PC-9 (cell line): ENCODE measurements around the gene MAP3K13. TPM values are rescaled to one million over a fixed set of nuclear protein-coding genes. Genes with fewer than 3 reads are reported as not detected.

Experiments used
- BruUV-seq: library from RNA; stranded (reverse); fragments of 400-500 nt; replicated peaks from 2 replicates; lab custom pipeline; 2021; lab: Mats Ljungman, UMichigan
- CTCF ChIA-PET: fragments of 300-600 bp; sonication (Branson Sonifier 250); formaldehyde crosslinking; loops from one replicate; lab custom pipeline; 2022; ENCODE audit warnings: antibody characterized with exemption; lab: Charles Lee
- POLR2A ChIA-PET: fragments of 300-600 bp; sonication (Branson Sonifier 250); formaldehyde crosslinking; loops from one replicate; lab custom pipeline; 2022; ENCODE audit warnings: antibody characterized with exemption; ENCODE audit not compliant: unreplicated experiment; lab: Charles Lee
- DNase-seq, 2 experiments: peaks; one replicate each; pipeline versions ENCODE4 v3.0.0 to v3.0.0-alpha.2; 2015 to 2022; ENCODE audit warnings: mixed read lengths in 1 of 2
- H2AFZ ChIP-seq: fragments of 200-600 bp; sonication (generic); 2 replicates; pipeline ENCODE4 v1.8.1; 2017; ENCODE audit warnings: antibody characterized with exemption
- H3F3A ChIP-seq: fragments of 200-600 bp; sonication (generic); 2 replicates; pipeline ENCODE4 v1.8.1; 2017; ENCODE audit warnings: antibody characterized with exemption, mild to moderate bottlenecking, low read depth; ENCODE audit not compliant: insufficient read depth
- H3K27ac ChIP-seq: fragments of 200-600 bp; sonication (generic); 2 replicates; pipeline ENCODE4 v1.6.1; 2016; ENCODE audit warnings: mixed run types
- H3K27me3 ChIP-seq: fragments of 200-600 bp; sonication (generic); 2 replicates; pipeline ENCODE4 v1.6.1; 2016; ENCODE audit warnings: low read depth, mixed run types; ENCODE audit not compliant: insufficient read depth
- H3K36me3 ChIP-seq: fragments of 200-600 bp; sonication (generic); 2 replicates; pipeline ENCODE4 v1.6.1; 2016; ENCODE audit warnings: low read depth, mixed run types
- H3K4me1 ChIP-seq: fragments of 200-600 bp; sonication (generic); replicated peaks from 2 replicates; pipeline ENCODE4 v1.6.1; 2016; ENCODE audit warnings: mixed run types; ENCODE audit not compliant: insufficient read depth
- H3K4me2 ChIP-seq: fragments of 200-600 bp; sonication (generic); 2 replicates; pipeline ENCODE4 v1.6.1; 2017; ENCODE audit warnings: mixed run types
- H3K4me3 ChIP-seq: fragments of 200-600 bp; sonication (generic); 2 replicates; pipeline ENCODE4 v1.6.1; 2016; ENCODE audit warnings: mixed run types
- H3K79me2 ChIP-seq: fragments of 200-600 bp; sonication (generic); 2 replicates; pipeline ENCODE4 v1.6.1; 2017; ENCODE audit warnings: low read depth, mixed run types
- H3K9me2 ChIP-seq: fragments of 200-600 bp; sonication (generic); 2 replicates; pipeline ENCODE4 v1.8.1; 2017; ENCODE audit warnings: mild to moderate bottlenecking; ENCODE audit not compliant: insufficient read depth
- H3K9me3 ChIP-seq: fragments of 200-600 bp; sonication (generic); 2 replicates; pipeline ENCODE4 v1.8.1; 2016; ENCODE audit warnings: low read depth; ENCODE audit not compliant: insufficient read depth
- H4K20me1 ChIP-seq: fragments of 200-600 bp; sonication (generic); 2 replicates; pipeline ENCODE4 v1.8.1; 2017; ENCODE audit not compliant: insufficient read depth
- CTCF ChIP-seq: fragments of 200-600 bp; sonication (generic); conservative IDR thresholded peaks from 2 replicates; pipeline ENCODE4 v1.6.1; 2017; ENCODE audit warnings: mixed run types, antibody characterized with exemption, mild to moderate bottlenecking, moderate library complexity
- EZH2 ChIP-seq: fragments of 200-600 bp; sonication (generic); IDR thresholded peaks from 2 replicates; pipeline ENCODE4 v1.8.0; 2017; ENCODE audit warnings: antibody characterized with exemption, low read depth
- intact Hi-C: fragments of 100-400 bp; cut with micrococcal nuclease; formaldehyde crosslinking; loops from one replicate; pipeline ENCODE4 v1.10.0; 2022; ENCODE audit not compliant: unreplicated experiment
- total RNA-seq: library from RNA; stranded (reverse); gene quantifications from 2 replicates; pipeline ENCODE4 v1.2.3, GENCODE V29; 2021

Gene MAP3K13
- total RNA-seq, 1 experiment from 2014 or later, result 65.5 TPM

DNA sequence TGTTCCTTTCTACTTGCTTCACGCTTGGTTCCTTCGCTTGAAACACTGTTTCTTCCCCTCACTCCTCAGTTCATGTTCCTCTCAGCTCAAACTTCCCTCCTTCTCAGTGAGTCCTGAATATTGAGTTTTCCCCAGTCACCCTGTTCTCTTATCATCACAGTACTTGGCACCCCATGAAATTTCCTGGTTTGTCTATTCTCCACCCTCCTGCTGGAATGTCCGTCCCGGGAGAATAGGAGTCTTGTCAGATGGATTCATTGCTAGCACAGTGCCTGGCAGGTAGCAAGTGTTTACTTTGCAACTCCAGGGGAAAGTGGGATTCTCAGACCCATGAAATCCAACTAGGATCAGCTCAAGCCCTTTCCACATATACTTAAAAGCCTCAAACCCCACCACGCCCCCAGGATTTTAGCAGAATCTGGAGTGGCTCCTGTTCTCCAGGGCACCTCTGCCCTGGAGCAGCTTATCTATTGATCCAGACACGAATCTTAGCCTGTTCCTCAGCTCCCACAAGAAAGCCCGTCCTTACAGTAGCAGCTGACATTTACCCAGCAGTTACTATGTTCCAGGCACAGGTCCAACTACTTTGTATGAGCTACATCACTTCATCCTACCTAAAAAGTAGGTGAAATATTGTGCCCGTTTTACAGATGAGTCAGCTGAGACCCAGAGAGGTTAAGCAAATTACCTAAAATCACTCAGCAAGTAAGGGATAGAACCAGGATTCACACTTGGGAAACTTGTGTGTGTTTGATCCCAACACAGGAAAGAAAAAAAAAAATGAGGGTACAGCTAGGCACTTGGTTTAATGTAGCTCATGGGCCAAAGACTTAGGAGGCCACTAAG lies 36.8 kb upstream of the MAP3K13 start:
- no peak for DNase-seq
- H2AFZ ChIP-seq, result no peak overlapping the region
- 0 out of 2 replicates have a peak, but pooled peaks cover 4% of the 10 kb centered on the region for H3K4me1 ChIP-seq
- H4K20me1 ChIP-seq, result no peaks in the 10 kb centered on the region
- no peak overlapping the region for H3K4me2 ChIP-seq
- TF ChIP-seq CTCF (no peak), EZH2 (no peak)
- no peak overlapping the region for H3K4me3 ChIP-seq
- ChIA-PET CTCF (no interaction called here), POLR2A (no interaction called here)
- H3K9me3 ChIP-seq, result no peaks in the 10 kb centered on the region
- no peaks in the 10 kb centered on the region; the same call in 1 of the 2 replicates for H3F3A ChIP-seq
- no peak overlapping the region for H3K27ac ChIP-seq
- H3K36me3 ChIP-seq, result no peaks in the 10 kb centered on the region
- intact Hi-C loops, result no loop called here
- H3K9me2 ChIP-seq, result no peaks in the 10 kb centered on the region
- H3K27me3 ChIP-seq, result no peaks in the 10 kb centered on the region
- no TSS peak for BruUV-seq
- no peaks in the 10 kb centered on the region for H3K79me2 ChIP-seq

GRCh38 chr3:185327062-185327461 lies 35.9 kb upstream of the MAP3K13 start:
- CTCF ChIA-PET, result no interaction called here
- H2AFZ ChIP-seq, result no peak overlapping the region
- peaks cover 12% of the 10 kb centered on the region for H3K4me1 ChIP-seq

More at GRCh38 chr3:185327062-185327461, 35.9 kb upstream of the MAP3K13 start:
- peaks cover 7% of the 10 kb centered on the region for H3F3A ChIP-seq
- DNase-seq, result no peak
- no peak for TF ChIP-seq CTCF
- TF ChIP-seq EZH2, result no peak
- no peaks in the 10 kb centered on the region for H3K9me2 ChIP-seq
- H4K20me1 ChIP-seq, result no peaks in the 10 kb centered on the region
- BruUV-seq, result no TSS peak
- H3K4me2 ChIP-seq, result no peak overlapping the region
- H3K27ac ChIP-seq, result no peak overlapping the region
- H3K79me2 ChIP-seq, result no peaks in the 10 kb centered on the region
- H3K27me3 ChIP-seq, result no peaks in the 10 kb centered on the region
- no peaks in the 10 kb centered on the region for H3K9me3 ChIP-seq
- H3K36me3 ChIP-seq, result no peaks in the 10 kb centered on the region
- POLR2A ChIA-PET, result no interaction called here
- H3K4me3 ChIP-seq, result no peak overlapping the region
- intact Hi-C loops, result no loop called here
